Neural cell (in vitro differentiated cells): ENCODE data around the gene CDH4. TPM values are rescaled to one million over a fixed set of nuclear protein-coding genes. Genes with fewer than 3 reads are reported as not detected.

Source experiments
- H2AFZ ChIP-seq: fragments of 200-600, 300-800 bp; sonication (generic), shearing (Covaris generic); 2 replicates; pipeline ENCODE4 v1.6.0; 2014; ENCODE audit warnings: low read depth, mild to moderate bottlenecking, antibody characterized with exemption, low read length, moderate library complexity
- H3F3A ChIP-seq: fragments of 200-600 bp; shearing (Covaris generic); 2 replicates; pipeline ENCODE4 v1.6.1; 2016; ENCODE audit warnings: mild to moderate bottlenecking, moderate library complexity, mixed read lengths, antibody characterized with exemption, low read length; ENCODE audit not compliant: insufficient read depth, poor library complexity, severe bottlenecking
- H3K27ac ChIP-seq: fragments of 200-600, 300-800 bp; sonication (generic), shearing (Covaris generic); 2 replicates; pipeline ENCODE4 v1.5.1; 2014; ENCODE audit warnings: mild to moderate bottlenecking, low read length, moderate library complexity
- H3K27me3 ChIP-seq: fragments of 300-800, 200-600 bp; sonication (generic), shearing (Covaris generic); 2 replicates; pipeline ENCODE4 v1.6.0; 2014; ENCODE audit warnings: mild to moderate bottlenecking, low read depth, low read length, moderate library complexity; ENCODE audit not compliant: insufficient read depth
- H3K36me3 ChIP-seq: fragments of 300-800, 200-600 bp; sonication (generic), shearing (Covaris generic); 2 replicates; pipeline ENCODE4 v1.5.1; 2014; ENCODE audit warnings: mild to moderate bottlenecking, antibody characterized with exemption, low read length, moderate library complexity; ENCODE audit not compliant: insufficient read depth
- H3K4me2 ChIP-seq: fragments of 300-800, 200-600 bp; sonication (generic), shearing (Covaris generic); 2 replicates; pipeline ENCODE4 v1.6.0; 2014; ENCODE audit warnings: mild to moderate bottlenecking, low read length
- H3K4me3 ChIP-seq: fragments of 300-800, 200-600 bp; sonication (generic), shearing (Covaris generic); 2 replicates; pipeline ENCODE4 v1.5.1; 2014; ENCODE audit warnings: mild to moderate bottlenecking, low read length, moderate library complexity
- H3K79me2 ChIP-seq: fragments of 200-600 bp; shearing (Covaris generic); replicated peaks from 2 replicates; pipeline ENCODE4 v1.6.0; 2014; ENCODE audit warnings: mild to moderate bottlenecking, low read length, moderate library complexity; ENCODE audit not compliant: insufficient read depth
- H3K9ac ChIP-seq: fragments of 300-800, 200-600 bp; sonication (generic), shearing (Covaris generic); 2 replicates; pipeline ENCODE4 v1.6.1; 2016; ENCODE audit warnings: mild to moderate bottlenecking, low read length, mixed read lengths
- H3K9me2 ChIP-seq: fragments of 200-600 bp; shearing (Covaris generic); 2 replicates; pipeline ENCODE4 v1.6.1; 2016; ENCODE audit warnings: mild to moderate bottlenecking, low read length, mixed read lengths; ENCODE audit not compliant: insufficient read depth
- H3K9me3 ChIP-seq: fragments of 200-600, 300-800 bp; sonication (generic), shearing (Covaris generic); 2 replicates; pipeline ENCODE4 v1.6.1; 2016; ENCODE audit warnings: mild to moderate bottlenecking, mixed run types, low read length, moderate library complexity, mixed read lengths
- H4K20me1 ChIP-seq: fragments of 200-600 bp; shearing (Covaris generic); 2 replicates; pipeline ENCODE4 v1.6.1; 2016; ENCODE audit warnings: mild to moderate bottlenecking, mixed run types; ENCODE audit not compliant: insufficient read depth
- EP300 ChIP-seq: fragments of 450-650 bp; conservative IDR thresholded peaks from 2 replicates; pipeline ENCODE4 v1.6.1; 2014; ENCODE audit warnings: antibody characterized with exemption, mild to moderate bottlenecking, moderate library complexity; ENCODE audit not compliant: poor library complexity, severe bottlenecking
- EZH2 ChIP-seq: fragments of 200-600, 300-800 bp; shearing (Covaris generic), sonication (generic); IDR thresholded peaks from 2 replicates; pipeline ENCODE4 v1.6.1; 2014; ENCODE audit warnings: antibody characterized with exemption, low read length, borderline replicate concordance, mild to moderate bottlenecking; ENCODE audit not compliant: insufficient read depth, poor library complexity, severe bottlenecking
- MXI1 ChIP-seq: fragments of 450-650 bp; conservative IDR thresholded peaks from 2 replicates; pipeline ENCODE4 v1.6.1; 2014; ENCODE audit warnings: antibody characterized with exemption, mild to moderate bottlenecking; ENCODE audit not compliant: poor library complexity, severe bottlenecking
- POLR2AphosphoS5 ChIP-seq: IDR thresholded peaks from 2 replicates; pipeline ENCODE4 v1.6.1; 2012
- RAD21 ChIP-seq: fragments of 450-650 bp; conservative IDR thresholded peaks from 2 replicates; pipeline ENCODE4 v1.6.1; 2014; ENCODE audit warnings: antibody characterized with exemption, mild to moderate bottlenecking, moderate library complexity
- SMC3 ChIP-seq: fragments of 450-650 bp; conservative IDR thresholded peaks from 2 replicates; pipeline ENCODE4 v1.6.1; 2014; ENCODE audit warnings: antibody characterized with exemption, mild to moderate bottlenecking, moderate library complexity; ENCODE audit not compliant: poor library complexity
- TAF1 ChIP-seq: IDR thresholded peaks from 2 replicates; pipeline ENCODE4 v1.6.1; 2012; ENCODE audit warnings: low read depth
- polyA plus RNA-seq: library from polyadenylated mRNA; depleted of rRNA; stranded (reverse); fragments of >200 nt; gene quantifications from 2 replicates; pipeline ENCODE4 v1.2.3, GENCODE V29; 2014
- TF ChIP-seq, protein P1 (sequence below): IDR thresholded peaks from 2 replicates; pipeline ENCODE4 v1.6.1; 2012; ENCODE audit warnings: borderline replicate concordance
- TF ChIP-seq, protein P2 (sequence below): fragments of 450-650 bp; IDR thresholded peaks from 2 replicates; pipeline ENCODE4 v1.5.1; 2014; ENCODE audit warnings: antibody characterized with exemption, mild to moderate bottlenecking, moderate library complexity; ENCODE audit not compliant: poor library complexity, severe bottlenecking

The CDH4 gene
- polyA plus RNA-seq, 1 donor from 2014 or later, result 24.6 TPM

- no peak overlapping the region for H3K9ac ChIP-seq
- no peaks in the 10 kb centered on the region for H3K9me2 ChIP-seq
- H3K36me3 ChIP-seq, result no peaks in the 10 kb centered on the region
- TF ChIP-seq TAF1 (no peak), EZH2 (no peak), POLR2AphosphoS5 (no peak), SMC3 (no peak), MXI1 (no peak)
- TF ChIP-seq, protein P1, sequence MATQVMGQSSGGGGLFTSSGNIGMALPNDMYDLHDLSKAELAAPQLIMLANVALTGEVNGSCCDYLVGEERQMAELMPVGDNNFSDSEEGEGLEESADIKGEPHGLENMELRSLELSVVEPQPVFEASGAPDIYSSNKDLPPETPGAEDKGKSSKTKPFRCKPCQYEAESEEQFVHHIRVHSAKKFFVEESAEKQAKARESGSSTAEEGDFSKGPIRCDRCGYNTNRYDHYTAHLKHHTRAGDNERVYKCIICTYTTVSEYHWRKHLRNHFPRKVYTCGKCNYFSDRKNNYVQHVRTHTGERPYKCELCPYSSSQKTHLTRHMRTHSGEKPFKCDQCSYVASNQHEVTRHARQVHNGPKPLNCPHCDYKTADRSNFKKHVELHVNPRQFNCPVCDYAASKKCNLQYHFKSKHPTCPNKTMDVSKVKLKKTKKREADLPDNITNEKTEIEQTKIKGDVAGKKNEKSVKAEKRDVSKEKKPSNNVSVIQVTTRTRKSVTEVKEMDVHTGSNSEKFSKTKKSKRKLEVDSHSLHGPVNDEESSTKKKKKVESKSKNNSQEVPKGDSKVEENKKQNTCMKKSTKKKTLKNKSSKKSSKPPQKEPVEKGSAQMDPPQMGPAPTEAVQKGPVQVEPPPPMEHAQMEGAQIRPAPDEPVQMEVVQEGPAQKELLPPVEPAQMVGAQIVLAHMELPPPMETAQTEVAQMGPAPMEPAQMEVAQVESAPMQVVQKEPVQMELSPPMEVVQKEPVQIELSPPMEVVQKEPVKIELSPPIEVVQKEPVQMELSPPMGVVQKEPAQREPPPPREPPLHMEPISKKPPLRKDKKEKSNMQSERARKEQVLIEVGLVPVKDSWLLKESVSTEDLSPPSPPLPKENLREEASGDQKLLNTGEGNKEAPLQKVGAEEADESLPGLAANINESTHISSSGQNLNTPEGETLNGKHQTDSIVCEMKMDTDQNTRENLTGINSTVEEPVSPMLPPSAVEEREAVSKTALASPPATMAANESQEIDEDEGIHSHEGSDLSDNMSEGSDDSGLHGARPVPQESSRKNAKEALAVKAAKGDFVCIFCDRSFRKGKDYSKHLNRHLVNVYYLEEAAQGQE, result no peak
- TF ChIP-seq, protein P2, sequence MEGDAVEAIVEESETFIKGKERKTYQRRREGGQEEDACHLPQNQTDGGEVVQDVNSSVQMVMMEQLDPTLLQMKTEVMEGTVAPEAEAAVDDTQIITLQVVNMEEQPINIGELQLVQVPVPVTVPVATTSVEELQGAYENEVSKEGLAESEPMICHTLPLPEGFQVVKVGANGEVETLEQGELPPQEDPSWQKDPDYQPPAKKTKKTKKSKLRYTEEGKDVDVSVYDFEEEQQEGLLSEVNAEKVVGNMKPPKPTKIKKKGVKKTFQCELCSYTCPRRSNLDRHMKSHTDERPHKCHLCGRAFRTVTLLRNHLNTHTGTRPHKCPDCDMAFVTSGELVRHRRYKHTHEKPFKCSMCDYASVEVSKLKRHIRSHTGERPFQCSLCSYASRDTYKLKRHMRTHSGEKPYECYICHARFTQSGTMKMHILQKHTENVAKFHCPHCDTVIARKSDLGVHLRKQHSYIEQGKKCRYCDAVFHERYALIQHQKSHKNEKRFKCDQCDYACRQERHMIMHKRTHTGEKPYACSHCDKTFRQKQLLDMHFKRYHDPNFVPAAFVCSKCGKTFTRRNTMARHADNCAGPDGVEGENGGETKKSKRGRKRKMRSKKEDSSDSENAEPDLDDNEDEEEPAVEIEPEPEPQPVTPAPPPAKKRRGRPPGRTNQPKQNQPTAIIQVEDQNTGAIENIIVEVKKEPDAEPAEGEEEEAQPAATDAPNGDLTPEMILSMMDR, result no peak
- no peaks in the 10 kb centered on the region for H3F3A ChIP-seq
- H3K9me3 ChIP-seq, result no peaks in the 10 kb centered on the region
- H4K20me1 ChIP-seq, result no peaks in the 10 kb centered on the region
- H3K27me3 ChIP-seq, result no peaks in the 10 kb centered on the region
- H3K4me3 ChIP-seq, result no peak overlapping the region
- no peaks in the 10 kb centered on the region for H3K79me2 ChIP-seq
- H3K27ac ChIP-seq, result no peak overlapping the region
- no peak overlapping the region for H2AFZ ChIP-seq
- no peak overlapping the region for H3K4me2 ChIP-seq
Measured at GRCh38 chr20:61753987-61754956, 502.2 kb downstream of the CDH4 start.

- Histone ChIP-seq H3K79me2 (no peaks in the 10 kb centered on the region), H3K4me3 (no peak overlapping the region), H3K9me2 (no peaks in the 10 kb centered on the region), H3K9ac (no peak overlapping the region), H3K27me3 (no peaks in the 10 kb centered on the region), H3K4me2 (no peak overlapping the region), H3K36me3 (no peaks in the 10 kb centered on the region), H3K9me3 (no peaks in the 10 kb centered on the region), H3F3A (no peaks in the 10 kb centered on the region), H2AFZ (no peak overlapping the region), H4K20me1 (no peaks in the 10 kb centered on the region), H3K27ac (no peak overlapping the region)
- TF ChIP-seq MXI1 (no peak), RAD21 (no peak), EZH2 (no peak), POLR2AphosphoS5 (no peak), TAF1 (no peak), EP300 (no peak), SMC3 (no peak)
- TF ChIP-seq, protein P2, result no peak
- TF ChIP-seq, protein P1, result no peak
Measured at GRCh38 chr20:61754976-61755778, 503.1 kb downstream of the CDH4 start.
